HepG2 (cell line): ENCODE measurements around the gene CXXC5. TPM values are rescaled to one million over a fixed set of nuclear protein-coding genes. Genes with fewer than 3 reads are reported as not detected.

Experiments
- ARNTL ChIP-seq: sonication (generic); formaldehyde crosslinking; IDR thresholded peaks from 2 replicates; pipeline ENCODE4 v1.4.0; 2020; ENCODE audit warnings: mild to moderate bottlenecking, missing genetic modification reagents
- MED1 ChIP-seq: sonication (generic); formaldehyde crosslinking; IDR thresholded peaks from 2 replicates; pipeline ENCODE4 v1.4.0; 2020; ENCODE audit warnings: missing genetic modification reagents
- MLX ChIP-seq: IDR thresholded peaks from 2 replicates; pipeline ENCODE4 v1.6.1; 2016
- PRDM10 ChIP-seq: sonication (generic); formaldehyde crosslinking; IDR thresholded peaks from 2 replicates; pipeline ENCODE4 v1.4.0; 2020; ENCODE audit warnings: low read depth, missing genetic modification reagents
- PRDM15 ChIP-seq: sonication (generic); formaldehyde crosslinking; IDR thresholded peaks from 2 replicates; pipeline ENCODE4 v1.4.0; 2020; ENCODE audit warnings: missing genetic modification reagents
- PTBP1 ChIP-seq: fragments of 200-400 bp; formaldehyde crosslinking; IDR thresholded peaks from 2 replicates; pipeline ENCODE4 v1.6.1; 2018; ENCODE audit warnings: low read length, low read depth; ENCODE audit not compliant: poor library complexity, severe bottlenecking
- TOE1 ChIP-seq: sonication (generic); formaldehyde crosslinking; IDR thresholded peaks from 2 replicates; pipeline ENCODE4 v1.4.0; 2020; ENCODE audit warnings: mild to moderate bottlenecking, missing genetic modification reagents
- ZBTB39 ChIP-seq: sonication (generic); formaldehyde crosslinking; IDR thresholded peaks from 2 replicates; pipeline ENCODE4 v1.5.0; 2020; ENCODE audit warnings: missing genetic modification reagents
- ZFP90 ChIP-seq: sonication (generic); formaldehyde crosslinking; IDR thresholded peaks from 2 replicates; pipeline ENCODE4 v1.8.0; 2022; ENCODE audit warnings: missing genetic modification reagents, mild to moderate bottlenecking, inconsistent platforms, borderline replicate concordance
- ZNF264 ChIP-seq: sonication (generic); formaldehyde crosslinking; IDR thresholded peaks from 2 replicates; pipeline ENCODE4 v1.4.0; 2020; ENCODE audit warnings: missing genetic modification reagents
- ZNF430 ChIP-seq: sonication (generic); formaldehyde crosslinking; IDR thresholded peaks from 2 replicates; pipeline ENCODE4 v1.9.0; 2021; ENCODE audit warnings: mild to moderate bottlenecking, missing genetic modification reagents
- ZNF75D ChIP-seq: sonication (generic); formaldehyde crosslinking; IDR thresholded peaks from 2 replicates; pipeline ENCODE4 v1.8.1; 2023; ENCODE audit warnings: missing genetic modification reagents, mild to moderate bottlenecking, borderline replicate concordance
- polyA plus RNA-seq, 8 experiments: library from polyadenylated mRNA; depleted of rRNA in 3 of 8; stranded (reverse) in 7 of 8; unstranded in 1 of 8; fragments of >200 nt; fragmentation: Illumina TruSeq in 4 of 8; extraction: Trizol in 4 of 8; gene quantifications; 2 replicates each; pipeline versions ENCODE4 v1.2.1 to v1.2.3, GENCODE V29; 2011 to 2016; ENCODE audit warnings: low read depth in 4 of 8, missing spikeins in 1 of 8, mixed read lengths in 1 of 8; ENCODE audit not compliant: insufficient read depth in 1 of 8
- total RNA-seq, 5 experiments: library from RNA; depleted of rRNA; stranded (reverse); fragments of >200 nt; fragmentation: Illumina TruSeq; extraction: Trizol; gene quantifications; 2 replicates each; pipeline ENCODE4 v1.2.3, GENCODE V29; 2016; ENCODE audit warnings: low read depth in 1 of 5
- TF ChIP-seq, protein P1 (sequence below): sonication (generic); formaldehyde crosslinking; IDR thresholded peaks from 2 replicates; pipeline ENCODE4 v1.5.0; 2020; ENCODE audit warnings: mild to moderate bottlenecking, missing genetic modification reagents, borderline replicate concordance

The CXXC5 gene
- total and polyA plus RNA-seq, 2 of the 13 experiments (the other 11 are each of a cell fraction or from before 2014, with no cell fraction given) = 32.3 to 33.0 TPM

DNA sequence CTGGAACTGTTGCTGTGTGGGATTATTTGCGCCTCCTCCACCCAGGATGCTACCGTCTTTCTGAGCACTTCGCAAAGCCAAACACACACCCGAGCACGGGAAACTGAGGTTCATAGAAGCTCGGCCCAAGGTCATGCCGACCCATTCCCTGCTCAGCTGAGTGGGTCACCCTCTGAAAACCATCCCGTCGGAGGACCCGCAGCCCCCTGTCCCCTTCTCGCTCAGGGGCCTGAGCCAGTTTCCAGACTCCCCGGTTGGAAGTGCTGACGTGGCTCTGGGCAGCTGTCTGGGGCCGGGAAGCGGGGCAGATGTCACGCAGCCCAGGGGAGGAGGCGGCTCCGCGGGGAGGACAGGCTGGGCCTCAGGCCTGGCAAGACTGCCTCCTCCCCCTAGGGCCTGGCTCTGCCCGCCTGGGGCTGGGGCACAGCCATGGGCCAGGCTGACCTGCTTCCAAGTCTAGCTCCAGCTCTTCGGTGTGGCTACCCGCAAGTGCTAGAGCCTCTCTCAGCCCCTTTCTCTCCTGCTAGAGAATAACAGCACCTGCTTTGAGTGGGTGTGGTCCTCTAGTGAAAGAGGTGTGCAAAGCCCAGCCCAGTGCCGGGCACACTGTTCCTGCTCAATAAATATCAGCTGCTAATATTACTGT lies 9.9 kb upstream of the CXXC5 start (continued):
- TF ChIP-seq MED1 (CRISPR knock-in tag) (no peak; the same call in 1 of the 2 replicates), TOE1 (no peak), ZFP90 (CRISPR knock-in tag) (0 out of 2 replicates have a peak, but pooled peaks have one; percentile 2), ARNTL (CRISPR knock-in tag) (0 out of 2 replicates have a peak, but pooled peaks have one; percentile 17), MLX (peak; percentile 23; the same call in 1 of the 2 replicates), ZNF264 (CRISPR knock-in tag) (no peak), ZNF430 (CRISPR knock-in tag) (no peak), PTBP1 (peak; percentile 13), PRDM15 (CRISPR knock-in tag) (peak; percentile 82; the same call in 1 of the 2 replicates), ZBTB39 (CRISPR knock-in tag) (0 out of 2 replicates have a peak, but pooled peaks have one; percentile 17), PRDM10 (no peak), ZNF75D (CRISPR knock-in tag) (no peak)
- TF ChIP-seq, protein P1, sequence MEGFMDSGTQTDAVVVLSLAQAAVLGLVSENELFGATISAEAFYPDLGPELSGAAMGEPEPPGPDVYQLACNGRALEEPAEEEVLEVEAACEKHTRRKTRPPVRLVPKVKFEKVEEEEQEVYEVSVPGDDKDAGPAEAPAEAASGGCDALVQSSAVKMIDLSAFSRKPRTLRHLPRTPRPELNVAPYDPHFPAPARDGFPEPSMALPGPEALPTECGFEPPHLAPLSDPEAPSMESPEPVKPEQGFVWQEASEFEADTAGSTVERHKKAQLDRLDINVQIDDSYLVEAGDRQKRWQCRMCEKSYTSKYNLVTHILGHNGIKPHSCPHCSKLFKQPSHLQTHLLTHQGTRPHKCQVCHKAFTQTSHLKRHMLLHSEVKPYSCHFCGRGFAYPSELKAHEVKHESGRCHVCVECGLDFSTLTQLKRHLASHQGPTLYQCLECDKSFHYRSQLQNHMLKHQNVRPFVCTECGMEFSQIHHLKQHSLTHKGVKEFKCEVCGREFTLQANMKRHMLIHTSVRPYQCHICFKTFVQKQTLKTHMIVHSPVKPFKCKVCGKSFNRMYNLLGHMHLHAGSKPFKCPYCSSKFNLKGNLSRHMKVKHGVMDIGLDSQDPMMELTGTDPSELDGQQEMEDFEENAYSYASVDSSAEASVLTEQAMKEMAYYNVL (CRISPR knock-in tag) = no peak
